ENCODE data around the gene ST3GAL2.
"Not testable (repeated sequence)": the region's sequence is repeated elsewhere in the genome, so short reads cannot be mapped to it uniquely, and the experiment has no call there.

ST3GAL2 gene

DNA sequence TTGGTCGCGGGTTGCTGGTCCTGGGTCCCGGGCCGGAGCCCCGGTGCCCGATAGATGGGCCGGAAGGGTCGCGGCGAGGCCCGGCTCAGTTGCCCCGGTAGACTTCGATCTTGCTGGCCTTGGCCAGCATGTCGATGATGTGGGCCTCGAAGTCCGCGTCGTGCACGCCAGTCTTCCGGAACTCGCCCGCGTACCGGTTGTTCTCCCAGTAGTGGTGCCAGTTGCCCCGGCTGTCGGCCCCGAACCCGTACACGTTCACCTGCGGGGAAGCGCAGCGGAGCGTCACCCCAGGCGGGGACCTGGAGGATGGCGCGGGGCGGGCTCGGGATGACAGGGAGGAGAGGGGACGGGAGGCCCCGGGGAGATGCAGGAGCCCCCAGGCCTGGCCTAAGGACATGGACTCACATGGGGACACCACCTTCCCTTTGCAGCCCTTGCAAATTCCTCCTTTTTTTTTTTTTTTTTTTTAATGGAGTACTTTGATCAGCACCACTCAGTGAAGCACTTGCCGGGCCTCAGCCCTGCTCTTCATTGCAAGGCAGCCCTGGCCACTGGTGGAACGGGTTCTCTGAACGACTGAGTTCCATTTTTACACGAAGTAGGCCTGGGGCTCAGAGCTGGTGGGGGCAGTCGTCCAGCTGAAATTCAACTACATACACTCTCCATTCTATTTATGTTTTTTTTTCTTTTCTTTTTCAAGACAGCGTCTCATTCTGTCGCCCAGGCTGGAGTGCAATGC, 57.1 kb downstream of the ST3GAL2 start:
- no peak for DNase-seq

DNA sequence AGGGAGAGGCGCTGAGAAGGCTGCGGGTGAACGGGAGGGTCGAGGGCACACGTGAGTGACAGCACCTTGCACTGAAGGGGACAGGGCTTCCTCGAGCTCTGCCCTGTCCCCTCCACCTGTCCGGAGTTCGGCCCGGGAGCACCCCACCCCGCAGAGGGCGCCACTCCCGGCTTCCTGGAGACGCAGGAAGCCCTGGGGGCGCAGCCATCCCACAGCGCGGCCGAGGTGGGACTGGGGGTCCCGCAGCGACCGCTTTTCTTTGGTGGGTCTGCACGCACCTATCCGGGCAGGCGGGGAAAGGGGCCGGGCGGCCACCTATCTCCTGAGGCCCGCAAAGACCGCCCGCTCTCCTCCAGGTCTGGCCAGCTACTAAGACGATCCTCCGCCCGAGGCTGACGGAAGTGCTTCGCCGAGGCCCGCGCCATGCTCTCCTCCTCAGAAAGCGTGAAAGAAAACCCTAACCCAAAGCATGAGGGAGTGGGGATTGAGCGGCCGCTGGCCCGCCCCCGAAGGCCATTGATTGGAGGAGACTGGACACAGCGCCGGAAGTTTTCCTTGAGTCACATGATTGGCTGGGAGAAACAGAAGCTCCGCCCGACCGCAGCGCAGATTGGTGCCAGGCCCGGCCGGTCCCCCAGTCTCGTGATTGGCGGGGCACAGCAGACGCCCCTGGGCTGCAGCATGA, 57.8 kb downstream of the ST3GAL2 start:
- peak; percentile 93 for DNase-seq

DNA sequence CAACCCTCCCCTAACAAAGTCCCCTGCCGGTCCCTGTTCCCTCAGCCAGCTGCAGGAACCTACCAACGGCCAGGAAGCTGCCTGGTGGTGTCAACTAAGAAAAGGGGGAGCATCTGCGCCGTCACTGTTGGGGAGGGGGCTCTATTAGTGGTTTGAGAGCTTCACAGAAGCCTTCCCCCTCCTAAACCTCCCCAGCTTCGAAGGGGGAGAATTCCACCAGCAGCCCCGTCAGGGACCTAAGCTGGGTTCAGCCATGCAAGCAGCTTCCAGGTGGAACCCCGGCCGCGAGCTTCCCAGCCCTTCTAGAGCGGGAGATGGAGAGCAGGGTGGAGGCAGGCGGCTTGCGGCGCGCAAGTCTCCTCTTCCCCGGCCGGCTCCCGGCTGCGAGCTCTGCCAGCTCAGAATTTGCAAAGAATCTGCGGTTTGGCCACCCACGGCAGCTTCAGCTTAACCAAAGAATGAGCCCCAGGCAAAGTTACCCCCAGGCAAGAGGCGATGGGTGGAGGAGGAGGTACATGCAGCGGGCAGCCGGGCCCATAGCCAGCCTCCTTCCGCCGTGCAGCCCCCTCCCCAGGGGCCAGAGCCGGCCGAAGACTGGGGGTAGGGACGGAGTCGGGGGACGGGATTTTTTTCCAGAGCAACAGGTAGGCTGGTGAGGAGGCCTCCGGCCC, 58.5 kb downstream of the ST3GAL2 start:
- peak; percentile 53 for DNase-seq

DNA sequence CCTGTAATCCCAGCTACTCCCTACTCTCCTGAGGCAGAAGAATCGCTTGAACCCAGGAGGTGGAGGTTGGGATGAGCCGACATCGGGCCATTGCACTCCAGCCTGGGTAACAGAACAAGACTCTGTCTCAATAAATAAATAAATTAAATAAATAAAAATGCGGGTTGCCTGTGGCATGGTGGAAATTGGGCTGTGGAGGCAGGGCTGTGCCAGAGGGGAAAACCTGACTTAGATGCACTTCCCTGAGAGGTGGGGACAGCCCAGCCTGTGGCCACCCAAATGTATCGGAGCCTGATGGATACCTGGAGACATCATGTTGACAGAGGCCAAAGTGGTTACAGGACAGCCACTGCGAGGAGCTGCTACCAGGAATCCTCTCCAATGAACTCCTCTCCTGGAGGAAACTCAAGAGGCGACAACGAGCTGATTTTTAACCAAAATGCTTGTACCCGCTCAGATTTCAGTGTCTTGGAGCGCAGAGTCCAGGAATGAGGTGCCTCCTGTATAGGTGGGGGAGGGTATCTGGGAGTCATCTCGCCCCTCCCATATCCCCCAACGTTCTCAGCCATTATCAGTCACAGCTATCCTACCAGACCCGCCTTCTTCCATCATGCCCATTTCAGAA, 59.9 kb downstream of the ST3GAL2 start:
- DNase-seq, result no peak

- DNase-seq, result no peak
Measured at GRCh38 chr16:70377782-70378181, 61.1 kb downstream of the ST3GAL2 start.

DNA sequence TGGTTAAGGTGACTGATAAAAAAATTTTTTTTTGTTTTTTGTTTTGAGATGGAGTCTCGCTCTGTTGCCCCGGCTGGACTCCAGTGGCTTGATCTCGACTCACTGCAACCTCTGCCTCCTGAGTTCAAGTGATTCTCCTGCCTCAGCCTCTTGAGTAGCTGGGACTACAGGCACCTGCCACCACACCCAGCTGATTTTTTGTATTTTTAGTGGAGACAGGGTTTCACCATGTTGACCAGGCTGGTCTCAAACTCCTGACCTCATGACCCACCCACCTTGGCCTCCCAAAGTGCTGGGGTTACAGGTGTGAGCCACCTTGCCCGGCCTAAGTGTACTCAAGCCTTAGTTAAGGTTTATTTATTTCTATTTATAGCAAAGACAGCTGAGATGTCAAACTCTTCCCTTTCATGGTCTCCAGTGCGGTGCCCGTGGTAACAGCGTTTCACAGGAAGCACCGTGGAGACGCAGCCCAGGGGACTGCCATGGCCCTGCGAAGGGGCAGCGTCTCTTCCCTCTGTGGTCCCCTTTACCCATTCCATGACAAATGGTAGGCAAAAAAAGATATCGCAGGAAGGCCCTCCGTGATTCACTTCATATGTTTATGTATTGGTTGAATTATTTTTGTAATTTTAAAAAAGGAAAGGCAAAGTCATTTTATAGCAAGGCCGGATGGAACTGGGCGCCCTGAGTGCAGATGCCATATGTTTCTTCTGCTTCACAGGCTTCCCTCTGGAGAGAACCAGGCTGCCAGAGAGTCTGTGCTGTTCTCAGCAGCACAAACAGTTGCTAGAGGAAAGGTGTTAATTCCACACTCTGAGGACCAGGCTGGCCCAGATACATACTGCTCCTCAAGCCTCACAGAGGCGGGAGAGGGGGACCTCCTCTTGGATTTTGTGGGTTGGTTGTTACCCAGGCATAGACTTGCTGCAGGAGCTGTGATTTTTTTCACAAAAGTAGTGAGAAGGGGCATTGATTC, 63.0 kb downstream of the ST3GAL2 start:
- DNase-seq, result no peak

DNA sequence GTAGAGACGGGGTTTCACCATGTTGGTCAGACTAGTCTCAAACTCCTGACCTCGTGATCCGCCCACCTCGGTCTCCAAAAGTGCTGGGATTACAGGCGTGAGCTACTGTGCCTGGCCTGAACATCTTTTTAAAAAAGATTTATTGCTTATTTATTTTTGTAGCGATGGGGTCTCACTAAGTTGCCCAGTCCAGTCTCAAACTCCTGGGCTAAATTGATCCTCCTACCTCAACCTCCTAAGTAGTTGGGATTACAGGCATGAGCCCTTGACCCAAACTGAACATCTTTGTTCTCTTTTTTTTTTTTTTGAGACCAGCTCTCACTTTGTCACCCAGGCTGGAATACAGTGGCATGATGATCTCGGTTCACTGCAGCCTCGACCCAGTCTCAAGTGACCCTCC, 64.7 kb downstream of the ST3GAL2 start:
- DNase-seq, result no peak

GRCh38 chr16:70372921-70373728, 65.8 kb downstream of the ST3GAL2 start:
- DNase-seq, result no peak

DNA sequence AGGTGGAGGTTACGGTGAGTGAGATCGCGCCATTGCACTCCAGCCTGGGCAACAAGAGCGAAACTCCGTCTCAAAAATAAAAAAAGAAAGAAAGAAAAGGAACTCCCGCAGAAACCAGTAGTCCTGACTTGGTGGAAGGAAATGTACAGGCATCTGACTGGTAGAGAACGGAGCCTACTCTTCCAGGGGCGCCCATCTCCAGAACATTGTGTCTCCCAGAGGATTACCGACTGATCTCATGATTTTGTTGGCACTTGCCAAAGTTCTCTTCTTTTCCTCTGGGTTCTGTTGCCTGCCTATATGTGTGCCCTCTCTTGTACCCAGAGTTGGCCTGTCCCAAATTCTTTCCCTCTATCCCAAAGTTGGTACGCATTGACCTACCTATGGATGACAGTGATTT, 68.0 kb downstream of the ST3GAL2 start:
- no peak for DNase-seq

DNA sequence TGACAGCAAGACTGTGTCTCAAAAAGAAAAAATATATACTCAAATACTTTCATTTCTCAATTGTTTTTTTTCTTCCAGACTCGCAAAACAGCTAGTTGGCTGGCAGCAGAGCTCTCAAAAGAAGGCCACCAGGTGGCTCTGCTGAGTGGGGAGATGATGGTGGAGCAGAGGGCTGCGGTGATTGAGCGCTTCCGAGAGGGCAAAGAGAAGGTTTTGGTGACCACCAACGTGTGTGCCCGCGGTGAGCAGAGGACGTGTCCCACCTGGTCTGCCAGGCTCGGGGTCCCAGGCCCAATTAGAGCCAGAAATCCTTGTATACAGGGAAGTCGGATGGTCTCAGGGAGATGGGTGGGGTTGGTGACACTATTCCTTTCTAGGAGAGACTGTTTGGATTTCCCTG, 68.8 kb downstream of the ST3GAL2 start:
- DNase-seq, result peak; percentile 24

DNA sequence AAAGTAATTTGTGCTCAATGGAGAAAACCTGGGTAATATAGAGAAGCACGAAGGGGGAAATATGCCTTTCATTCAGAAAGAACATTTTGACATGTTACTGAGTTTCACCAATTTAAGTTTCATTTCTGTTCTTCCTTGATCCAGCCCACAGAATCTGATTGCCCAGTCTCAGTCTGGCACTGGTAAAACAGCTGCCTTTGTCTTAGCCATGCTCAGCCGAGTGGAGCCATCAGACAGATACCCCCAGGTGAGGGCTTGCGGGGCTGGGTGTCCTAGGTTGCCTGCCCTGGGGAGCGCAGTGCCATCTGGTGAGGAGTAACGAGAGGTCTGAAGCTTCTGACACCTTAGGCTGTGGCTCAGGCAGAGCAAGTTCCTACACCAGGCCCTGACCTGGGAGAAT, 74.5 kb downstream of the ST3GAL2 start:
- no peak for DNase-seq

GRCh38 chr16:70359552-70359951, 79.3 kb downstream of the ST3GAL2 start:
- DNase-seq, result no peak

DNA sequence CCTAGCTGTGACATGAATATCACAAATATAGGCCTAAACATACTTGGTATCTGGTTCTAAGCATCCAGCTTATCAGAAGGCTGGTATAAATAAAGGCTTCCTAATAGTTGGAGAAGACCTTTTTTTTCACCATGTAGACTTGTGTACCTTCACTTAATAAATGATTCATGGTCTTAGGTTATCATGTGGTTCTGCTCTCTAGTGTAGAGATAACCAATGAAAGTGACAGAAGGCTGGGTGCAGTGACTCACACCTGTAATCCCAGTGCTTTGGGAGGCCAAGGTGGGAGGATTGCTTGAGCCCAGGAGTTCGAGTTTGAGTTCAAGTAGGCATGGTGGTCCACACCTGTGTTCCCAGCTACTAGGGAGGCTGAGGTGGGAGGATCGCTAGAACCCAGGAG, 89.1 kb downstream of the ST3GAL2 start:
- no peak for DNase-seq

GRCh38 chr16:70348991-70349390, 89.9 kb downstream of the ST3GAL2 start:
- DNase-seq, result no peak

DNA sequence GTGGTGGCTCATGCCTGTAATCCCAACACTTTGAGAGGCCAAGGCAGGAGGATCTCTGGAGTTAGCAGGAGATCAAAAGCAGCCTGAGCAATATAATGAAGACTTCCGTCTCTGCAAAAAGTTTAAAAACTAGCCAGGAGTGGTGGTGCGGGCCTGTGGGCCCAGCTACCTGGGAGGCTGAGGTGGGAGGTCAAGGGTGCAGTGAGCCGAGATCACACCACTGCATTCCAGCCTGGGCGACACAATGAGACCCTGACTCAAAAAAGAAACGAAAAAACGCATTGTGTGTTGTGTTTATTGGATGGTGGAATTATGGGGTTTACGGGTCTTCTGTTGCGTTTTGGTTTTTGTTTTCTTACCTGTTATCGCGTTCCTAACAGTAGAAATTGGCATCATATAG, 93.1 kb downstream of the ST3GAL2 start:
- no peak for DNase-seq

GRCh38 chr16:70342016-70342415, 96.9 kb downstream of the ST3GAL2 start:
- DNase-seq, result no peak

DNA sequence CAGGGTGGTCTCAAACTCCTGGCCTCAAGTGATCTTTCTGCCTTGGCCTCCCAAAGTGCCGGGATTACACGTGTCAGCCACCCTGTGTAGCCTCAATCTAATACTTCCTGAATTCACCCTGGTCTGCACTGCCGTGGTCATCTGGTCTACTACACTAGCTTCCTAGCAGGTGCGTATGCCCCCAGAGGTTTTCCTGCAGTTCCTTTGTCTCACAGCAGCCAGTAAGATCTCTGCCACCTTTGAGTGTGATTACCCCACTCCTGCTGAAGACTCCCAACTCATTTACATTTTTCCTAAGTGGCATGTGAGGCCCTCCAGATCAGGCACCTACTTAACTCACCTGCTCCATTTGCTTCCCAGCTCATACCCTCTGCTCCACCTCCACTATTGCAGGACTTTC, 97.3 kb downstream of the ST3GAL2 start:
- no peak for DNase-seq

- no peak for DNase-seq
Measured at GRCh38 chr16:70337814-70338213, 101.1 kb downstream of the ST3GAL2 start.

GRCh38 chr16:70332728-70333127, 106.2 kb downstream of the ST3GAL2 start:
- not testable (repeated sequence) for DNase-seq

- DNase-seq, result no peak
Measured at GRCh38 chr16:70331588-70332358, 107.1 kb downstream of the ST3GAL2 start.

DNA sequence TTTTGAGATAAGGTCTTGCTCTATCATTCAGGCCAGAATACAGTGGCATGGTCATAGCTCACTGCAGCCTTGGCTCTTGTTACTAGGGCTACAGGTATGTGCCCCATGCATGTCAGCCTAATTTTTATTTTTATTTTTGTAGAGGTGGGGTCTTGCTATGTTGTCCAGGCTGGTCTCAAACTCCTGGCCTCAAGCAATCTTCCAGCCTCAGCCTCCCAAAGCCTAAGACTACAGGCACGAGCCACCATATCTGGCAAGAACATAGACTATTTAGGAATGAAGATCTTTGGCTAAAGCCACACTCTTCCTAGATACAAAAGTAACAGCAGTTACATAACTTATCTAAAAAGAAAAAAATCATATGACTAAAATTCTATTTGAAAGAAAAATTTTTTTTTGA, 107.8 kb downstream of the ST3GAL2 start:
- no peak for DNase-seq
